Fibroblast of lung (primary cell): ENCODE measurements around the gene REV1.

Experiments
- EZH2 ChIP-seq: IDR thresholded peaks from 2 replicates; pipeline ENCODE4 v1.5.1; 2012; ENCODE audit warnings: low read length, control low read depth, mild to moderate bottlenecking; ENCODE audit errors: missing control alignments
- TF ChIP-seq, protein P1 (sequence below), 2 donors: IDR thresholded peaks in 1 of 2; conservative IDR thresholded peaks in 1 of 2; 1 replicate in 1 of 2; 2 replicates in 1 of 2; pipeline ENCODE4 v1.5.1; 2011 to 2012; ENCODE audit warnings: low read length in 2 of 2, control low read depth in 1 of 2, inconsistent platforms in 1 of 2, low read depth in 1 of 2, mild to moderate bottlenecking in 1 of 2

DNA sequence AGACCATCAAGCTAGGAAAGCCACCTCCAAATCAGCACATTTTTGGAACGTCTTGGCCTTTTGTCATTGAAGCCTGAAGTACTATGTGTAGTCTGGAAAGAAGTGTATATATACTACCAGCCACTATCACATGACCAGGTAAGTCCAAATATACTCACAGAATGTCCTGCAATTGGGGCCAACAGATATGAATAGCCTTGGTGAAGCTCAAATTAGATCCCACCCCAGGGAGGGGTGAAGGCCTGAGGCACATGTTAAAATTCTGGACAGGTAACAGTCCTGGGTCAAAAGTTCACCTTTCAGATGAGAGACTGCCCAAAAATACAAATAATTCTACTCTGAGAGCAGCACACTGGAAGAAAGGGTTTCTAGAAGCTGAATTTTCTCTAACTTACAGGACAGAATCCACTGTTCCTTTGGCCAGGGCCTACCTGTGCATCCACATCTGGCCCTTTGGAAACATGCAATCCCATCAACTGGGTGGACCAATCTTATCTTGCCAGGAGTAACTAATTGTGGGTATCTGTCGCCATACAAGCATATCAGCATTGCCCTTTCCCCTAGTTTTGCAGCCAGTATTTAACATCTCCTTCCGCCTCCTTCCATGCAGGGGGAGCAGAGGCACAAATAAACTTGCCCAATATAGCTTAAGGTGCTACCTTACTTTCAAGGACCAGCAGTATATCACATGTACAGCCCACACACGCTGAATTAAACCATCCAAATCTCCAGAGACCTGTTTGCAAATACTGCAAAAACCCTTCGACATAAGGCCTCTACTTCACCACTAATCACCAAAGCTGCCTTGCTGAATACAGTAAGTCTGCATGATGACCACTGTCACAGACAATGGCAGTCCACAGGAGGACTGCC lies 84.8 kb downstream of the REV1 start:
- TF ChIP-seq, protein P1, sequence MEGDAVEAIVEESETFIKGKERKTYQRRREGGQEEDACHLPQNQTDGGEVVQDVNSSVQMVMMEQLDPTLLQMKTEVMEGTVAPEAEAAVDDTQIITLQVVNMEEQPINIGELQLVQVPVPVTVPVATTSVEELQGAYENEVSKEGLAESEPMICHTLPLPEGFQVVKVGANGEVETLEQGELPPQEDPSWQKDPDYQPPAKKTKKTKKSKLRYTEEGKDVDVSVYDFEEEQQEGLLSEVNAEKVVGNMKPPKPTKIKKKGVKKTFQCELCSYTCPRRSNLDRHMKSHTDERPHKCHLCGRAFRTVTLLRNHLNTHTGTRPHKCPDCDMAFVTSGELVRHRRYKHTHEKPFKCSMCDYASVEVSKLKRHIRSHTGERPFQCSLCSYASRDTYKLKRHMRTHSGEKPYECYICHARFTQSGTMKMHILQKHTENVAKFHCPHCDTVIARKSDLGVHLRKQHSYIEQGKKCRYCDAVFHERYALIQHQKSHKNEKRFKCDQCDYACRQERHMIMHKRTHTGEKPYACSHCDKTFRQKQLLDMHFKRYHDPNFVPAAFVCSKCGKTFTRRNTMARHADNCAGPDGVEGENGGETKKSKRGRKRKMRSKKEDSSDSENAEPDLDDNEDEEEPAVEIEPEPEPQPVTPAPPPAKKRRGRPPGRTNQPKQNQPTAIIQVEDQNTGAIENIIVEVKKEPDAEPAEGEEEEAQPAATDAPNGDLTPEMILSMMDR (conservative IDR thresholded peaks at IDR 0.05 in 1 of 2, IDR thresholded peaks at IDR 0.05 in 1 of 2; ENCODE audit: low read depth in 1 of 2, low read length in 2 of 2) = no peak
- TF ChIP-seq EZH2 = no peak
